ENCODE data around the gene NDUFA8.
"Not testable (repeated sequence)": the region's sequence is repeated elsewhere in the genome, so short reads cannot be mapped to it uniquely, and the experiment has no call there.

The NDUFA8 gene

GRCh38 chr9:122121391-122121790 lies 38.2 kb downstream of the NDUFA8 start:
- no peak for DNase-seq (ENCODE audit: low read depth in 2 of 2)

GRCh38 chr9:122120316-122121071 lies 39.1 kb downstream of the NDUFA8 start:
- no peak for DNase-seq (ENCODE audit: low read depth in 2 of 2)

GRCh38 chr9:122119721-122120120 lies 39.9 kb downstream of the NDUFA8 start:
- no peak for DNase-seq (ENCODE audit: low read depth in 2 of 2)

- no peak for DNase-seq (ENCODE audit: low read depth in 2 of 2)
These were observed 40.4 kb downstream of the NDUFA8 start for GRCh38 chr9:122119166-122119521.

GRCh38 chr9:122118343-122119165 lies 41.0 kb downstream of the NDUFA8 start:
- no peak for DNase-seq (ENCODE audit: low read depth in 2 of 2)

- not testable (repeated sequence) for DNase-seq (ENCODE audit: low read depth in 2 of 2)
These were observed 42.3 kb downstream of the NDUFA8 start for GRCh38 chr9:122117241-122117640.

- no peak for DNase-seq (ENCODE audit: low read depth in 2 of 2)
These were observed 43.0 kb downstream of the NDUFA8 start for GRCh38 chr9:122116448-122117173.

- no peak for DNase-seq (ENCODE audit: low read depth in 2 of 2)
These were observed 43.5 kb downstream of the NDUFA8 start for GRCh38 chr9:122116040-122116439.

- DNase-seq (ENCODE audit: low read depth in 2 of 2), result no peak
These were observed 44.2 kb downstream of the NDUFA8 start for GRCh38 chr9:122115176-122116035.

- no peak for DNase-seq (ENCODE audit: low read depth in 2 of 2)
These were observed 46.0 kb downstream of the NDUFA8 start for GRCh38 chr9:122113574-122113973.

GRCh38 chr9:122112238-122112637 lies 47.3 kb downstream of the NDUFA8 start:
- no peak for DNase-seq (ENCODE audit: low read depth in 2 of 2)

GRCh38 chr9:122111413-122112085 lies 48.0 kb downstream of the NDUFA8 start:
- DNase-seq (ENCODE audit: low read depth in 2 of 2), result no peak

- no peak for DNase-seq (ENCODE audit: low read depth in 2 of 2)
These were observed 49.3 kb downstream of the NDUFA8 start for GRCh38 chr9:122110100-122110833.

- DNase-seq (ENCODE audit: low read depth in 2 of 2), result no peak
These were observed 50.4 kb downstream of the NDUFA8 start for GRCh38 chr9:122109035-122109813.

- no peak for DNase-seq (ENCODE audit: low read depth in 2 of 2)
These were observed 52.2 kb downstream of the NDUFA8 start for GRCh38 chr9:122107291-122107805.

GRCh38 chr9:122106576-122106975 lies 53.0 kb downstream of the NDUFA8 start:
- no peak for DNase-seq (ENCODE audit: low read depth in 2 of 2)

- DNase-seq (ENCODE audit: low read depth in 2 of 2), result no peak
These were observed 55.6 kb downstream of the NDUFA8 start for GRCh38 chr9:122103985-122104384.

- DNase-seq (ENCODE audit: low read depth in 2 of 2), result no peak
These were observed 57.4 kb downstream of the NDUFA8 start for GRCh38 chr9:122102156-122102555.

- no peak for DNase-seq (ENCODE audit: low read depth in 2 of 2)
These were observed 58.8 kb downstream of the NDUFA8 start for GRCh38 chr9:122100756-122101155.
